ENCODE measurements around the gene SLC22A2.

The SLC22A2 gene

GRCh38 chr6:160201061-160201460 is 57.6 kb downstream of the SLC22A2 start:
- DNase-seq (ENCODE audit: insufficient read length) (no peak), FAIRE-seq (no peak)
- TF ChIP-seq TAF1 (IDR thresholded peaks at IDR 0.05; ENCODE audit: borderline replicate concordance, low read depth, low read length) = no peak
- no peak for TF ChIP-seq POLR2A (IDR thresholded peaks at IDR 0.05; ENCODE audit: low read depth, low read length)
- no peak for TF ChIP-seq POLR2AphosphoS5 (IDR thresholded peaks at IDR 0.05; ENCODE audit: low read depth, low read length)

- TF ChIP-seq POLR2A (IDR thresholded peaks at IDR 0.05; ENCODE audit: low read depth, low read length) (no peak), POLR2AphosphoS5 (IDR thresholded peaks at IDR 0.05; ENCODE audit: low read depth, low read length) (no peak), TAF1 (IDR thresholded peaks at IDR 0.05; ENCODE audit: borderline replicate concordance, low read depth, low read length) (no peak)
- DNase-seq (ENCODE audit: insufficient read length) (no peak), FAIRE-seq (no peak)
These were observed 59.9 kb downstream of the SLC22A2 start for GRCh38 chr6:160198606-160199211.

- no peak for DNase-seq (ENCODE audit: insufficient read length)
- TF ChIP-seq POLR2A (IDR thresholded peaks at IDR 0.05; ENCODE audit: low read depth, low read length) (no peak), POLR2AphosphoS5 (IDR thresholded peaks at IDR 0.05; ENCODE audit: low read depth, low read length) (no peak), TAF1 (IDR thresholded peaks at IDR 0.05; ENCODE audit: borderline replicate concordance, low read depth, low read length) (no peak)
- no peak for FAIRE-seq
These were observed 61.0 kb downstream of the SLC22A2 start for GRCh38 chr6:160197662-160198061.

DNA sequence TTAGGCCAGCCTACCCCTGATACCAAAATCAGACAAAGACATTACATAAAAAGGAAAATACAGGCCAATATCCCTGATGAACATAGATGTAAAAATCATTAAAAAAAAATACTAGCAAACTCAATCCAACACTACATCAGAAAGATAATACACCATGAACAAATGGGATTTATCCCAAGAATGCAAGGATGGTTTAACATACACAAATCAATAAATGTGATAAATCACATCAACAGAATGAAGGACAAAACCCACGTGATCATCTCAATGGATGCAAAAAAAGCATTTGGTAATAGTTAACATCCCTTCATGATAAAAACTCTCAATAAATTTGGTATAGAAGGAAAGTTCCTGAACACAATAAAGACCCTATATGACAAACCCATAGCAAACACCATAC is 63.8 kb downstream of the SLC22A2 start:
- no peak for DNase-seq (ENCODE audit: insufficient read length)
- no peak for FAIRE-seq
- no peak for TF ChIP-seq TAF1 (IDR thresholded peaks at IDR 0.05; ENCODE audit: borderline replicate concordance, low read depth, low read length)

GRCh38 chr6:160192840-160193239 is 65.8 kb downstream of the SLC22A2 start:
- FAIRE-seq (no peak), DNase-seq (ENCODE audit: insufficient read length) (no peak)
- TF ChIP-seq TAF1 (IDR thresholded peaks at IDR 0.05; ENCODE audit: borderline replicate concordance, low read depth, low read length) = no peak
- TF ChIP-seq POLR2A (IDR thresholded peaks at IDR 0.05; ENCODE audit: low read depth, low read length) = no peak
- no peak for TF ChIP-seq POLR2AphosphoS5 (IDR thresholded peaks at IDR 0.05; ENCODE audit: low read depth, low read length)

DNA sequence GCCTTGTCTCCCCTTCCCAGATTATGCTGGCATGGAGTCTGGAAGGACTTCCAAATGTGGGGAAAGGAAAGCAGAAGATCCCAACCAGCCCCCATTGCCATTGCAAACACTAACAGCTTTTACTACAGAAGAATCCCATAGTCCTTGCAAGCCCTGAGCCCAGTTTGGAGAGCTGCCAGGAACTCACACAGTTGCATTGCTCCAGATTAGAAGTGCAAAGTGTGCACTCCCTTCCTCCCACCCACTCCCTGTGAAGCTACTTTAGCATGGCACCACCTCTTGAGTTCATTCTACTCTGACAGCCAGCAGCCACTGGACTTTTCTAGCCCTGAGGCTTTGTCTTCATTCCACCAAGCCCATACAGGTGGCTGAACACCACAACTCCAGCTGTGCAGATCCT is 67.6 kb downstream of the SLC22A2 start:
- no peak for TF ChIP-seq TAF1 (IDR thresholded peaks at IDR 0.05; ENCODE audit: borderline replicate concordance, low read depth, low read length)
- TF ChIP-seq POLR2AphosphoS5 (IDR thresholded peaks at IDR 0.05; ENCODE audit: low read depth, low read length) = no peak
- TF ChIP-seq POLR2A (IDR thresholded peaks at IDR 0.05; ENCODE audit: low read depth, low read length) = no peak
- FAIRE-seq = no peak
- DNase-seq (ENCODE audit: insufficient read length) = no peak

GRCh38 chr6:160190081-160190480 is 68.5 kb downstream of the SLC22A2 start:
- DNase-seq (ENCODE audit: insufficient read length) (no peak), FAIRE-seq (no peak)
- TF ChIP-seq POLR2A (IDR thresholded peaks at IDR 0.05; ENCODE audit: low read depth, low read length) (no peak), POLR2AphosphoS5 (IDR thresholded peaks at IDR 0.05; ENCODE audit: low read depth, low read length) (no peak), TAF1 (IDR thresholded peaks at IDR 0.05; ENCODE audit: borderline replicate concordance, low read depth, low read length) (no peak)

- DNase-seq (ENCODE audit: insufficient read length) = no peak
- no peak for TF ChIP-seq POLR2A (IDR thresholded peaks at IDR 0.05; ENCODE audit: low read depth, low read length)
- no peak for TF ChIP-seq POLR2AphosphoS5 (IDR thresholded peaks at IDR 0.05; ENCODE audit: low read depth, low read length)
- no peak for TF ChIP-seq TAF1 (IDR thresholded peaks at IDR 0.05; ENCODE audit: borderline replicate concordance, low read depth, low read length)
- FAIRE-seq = no peak
These were observed 69.8 kb downstream of the SLC22A2 start for GRCh38 chr6:160188773-160189172.

DNA sequence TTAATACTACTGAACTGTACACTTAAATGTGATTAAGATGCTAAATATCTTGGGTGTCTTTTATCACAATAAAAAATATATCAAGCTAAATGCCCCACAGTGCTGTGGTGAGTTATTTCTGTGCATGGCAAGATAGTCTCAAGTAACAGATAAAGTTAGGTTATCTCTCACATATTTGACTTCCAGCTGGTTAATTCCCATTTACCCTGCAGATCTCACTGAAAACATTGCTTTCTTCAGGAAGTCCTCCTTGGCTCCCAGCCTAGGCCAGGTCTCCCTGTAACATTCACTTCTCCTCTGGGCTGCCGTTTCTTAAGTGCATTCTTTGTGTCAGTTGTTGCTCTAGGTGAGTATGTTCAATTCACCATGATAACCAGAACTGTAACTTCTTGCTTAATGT is 77.9 kb downstream of the SLC22A2 start:
- DNase-seq (ENCODE audit: insufficient read length) (no peak), FAIRE-seq (no peak)
- TF ChIP-seq POLR2A (IDR thresholded peaks at IDR 0.05; ENCODE audit: low read depth, low read length) (no peak), POLR2AphosphoS5 (IDR thresholded peaks at IDR 0.05; ENCODE audit: low read depth, low read length) (no peak), TAF1 (IDR thresholded peaks at IDR 0.05; ENCODE audit: borderline replicate concordance, low read depth, low read length) (no peak)

DNA sequence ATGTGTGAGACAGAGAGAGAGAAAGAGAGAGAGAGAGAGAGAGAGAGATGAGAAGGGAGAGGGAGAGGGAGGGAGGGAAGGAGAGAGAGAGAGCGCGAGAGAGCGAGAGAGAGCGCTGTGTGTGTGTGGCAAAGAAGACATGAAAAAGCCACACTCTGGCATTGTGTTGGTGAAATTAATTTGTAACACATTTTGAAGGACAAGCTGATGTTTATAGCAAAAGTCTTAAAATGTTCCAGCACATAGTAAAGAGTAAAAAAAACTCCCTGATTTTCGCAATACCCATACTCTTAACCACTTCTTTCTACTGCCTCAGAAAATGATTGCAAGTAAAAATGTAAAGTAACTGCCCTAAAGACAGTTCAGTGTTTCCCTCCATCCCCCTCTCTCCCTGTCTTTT is 80.3 kb downstream of the SLC22A2 start:
- DNase-seq (ENCODE audit: insufficient read length) (no peak), FAIRE-seq (no peak)
- TF ChIP-seq POLR2A (IDR thresholded peaks at IDR 0.05; ENCODE audit: low read depth, low read length) (no peak), POLR2AphosphoS5 (IDR thresholded peaks at IDR 0.05; ENCODE audit: low read depth, low read length) (no peak), TAF1 (IDR thresholded peaks at IDR 0.05; ENCODE audit: borderline replicate concordance, low read depth, low read length) (no peak)

- TF ChIP-seq POLR2AphosphoS5 (IDR thresholded peaks at IDR 0.05; ENCODE audit: low read depth, low read length) = no peak
- TF ChIP-seq POLR2A (IDR thresholded peaks at IDR 0.05; ENCODE audit: low read depth, low read length) = no peak
- no peak for TF ChIP-seq TAF1 (IDR thresholded peaks at IDR 0.05; ENCODE audit: borderline replicate concordance, low read depth, low read length)
- FAIRE-seq = no peak
- DNase-seq (ENCODE audit: insufficient read length) = no peak
These were observed 81.4 kb downstream of the SLC22A2 start for GRCh38 chr6:160177220-160177619.

DNA sequence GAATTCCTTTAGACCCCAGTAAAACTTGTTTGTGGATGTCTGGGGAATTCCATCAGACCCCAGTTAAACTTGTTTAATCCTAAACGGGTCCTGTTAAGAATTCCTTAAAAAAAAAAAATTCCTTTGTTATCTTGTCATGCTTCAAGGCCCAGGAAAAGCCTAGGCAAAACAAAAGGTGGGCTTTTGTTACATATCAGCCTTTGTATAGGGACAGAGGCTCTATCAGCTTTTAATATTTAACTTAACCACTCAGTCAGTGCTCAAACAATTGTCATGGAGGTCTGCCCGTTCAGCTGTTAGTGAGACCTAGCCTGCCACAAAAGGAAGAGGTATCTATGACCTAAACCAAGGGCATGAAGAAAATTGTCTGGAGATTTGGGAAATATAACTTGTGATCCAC is 83.9 kb downstream of the SLC22A2 start:
- FAIRE-seq (no peak), DNase-seq (ENCODE audit: insufficient read length) (no peak)
- TF ChIP-seq TAF1 (IDR thresholded peaks at IDR 0.05; ENCODE audit: borderline replicate concordance, low read depth, low read length) (no peak), POLR2AphosphoS5 (IDR thresholded peaks at IDR 0.05; ENCODE audit: low read depth, low read length) (no peak), POLR2A (IDR thresholded peaks at IDR 0.05; ENCODE audit: low read depth, low read length) (no peak)

Measured in GM12892 (cell line).